ENCODE data around the gene LRRC31.

The LRRC31 gene

DNA sequence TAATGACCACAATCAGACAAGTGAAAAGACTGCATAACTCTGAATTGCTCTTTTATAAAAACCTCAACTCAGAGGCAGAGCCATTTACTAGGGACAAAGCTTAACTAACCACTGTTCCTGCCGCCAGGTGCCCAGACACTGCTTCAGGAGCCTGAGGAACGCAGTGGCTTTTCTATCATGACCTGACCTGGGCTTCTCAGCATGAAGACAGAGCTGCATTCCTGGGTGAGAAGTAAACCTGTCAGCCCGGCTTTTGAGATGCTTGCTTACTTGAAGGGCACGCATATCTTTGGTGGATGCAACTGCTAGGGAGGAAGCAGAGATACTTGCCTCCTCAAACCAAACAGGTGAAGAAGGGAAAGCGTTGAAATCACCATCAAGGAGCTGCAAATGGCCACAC is 7.9 kb downstream of the LRRC31 start:
- no peak for DNase-seq

DNA sequence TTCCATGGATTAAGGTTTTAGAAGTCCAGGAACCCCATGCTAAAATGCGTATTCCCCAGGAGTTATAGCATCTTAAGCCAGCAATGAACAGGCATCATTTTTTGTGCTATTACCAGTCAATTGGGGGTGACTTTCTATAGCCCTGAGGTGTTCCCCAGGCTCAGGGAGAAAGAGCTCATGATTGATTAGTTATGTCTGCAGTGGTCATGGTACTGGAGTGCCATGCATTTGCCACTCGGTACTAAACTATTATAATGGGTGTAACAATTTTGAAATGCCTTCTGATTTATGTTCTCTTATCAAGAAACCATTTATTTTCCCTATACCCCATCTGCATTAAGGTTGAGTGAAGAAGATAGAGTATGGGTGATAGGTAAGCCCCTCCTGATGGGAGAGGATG is 11.9 kb downstream of the LRRC31 start:
- DNase-seq, result no peak

DNA sequence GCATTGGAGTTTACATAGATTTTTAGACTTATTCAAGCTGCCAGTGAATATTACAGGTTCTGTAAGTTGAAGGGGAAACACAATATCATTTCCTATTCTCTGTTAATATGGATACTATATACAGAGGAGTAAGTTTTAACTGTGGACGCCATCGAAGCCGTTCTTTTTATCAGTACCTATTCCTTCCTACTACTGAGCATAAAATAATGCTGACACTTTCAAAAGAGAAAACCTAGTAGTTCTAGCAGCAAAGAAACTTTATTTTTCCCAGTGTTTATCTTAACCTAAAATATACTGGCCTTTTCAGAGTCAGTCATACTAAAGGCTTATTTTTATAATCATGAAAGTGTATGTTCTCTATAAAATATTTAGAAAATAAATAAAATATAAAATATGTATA is 14.2 kb downstream of the LRRC31 start:
- no peak for DNase-seq

DNA sequence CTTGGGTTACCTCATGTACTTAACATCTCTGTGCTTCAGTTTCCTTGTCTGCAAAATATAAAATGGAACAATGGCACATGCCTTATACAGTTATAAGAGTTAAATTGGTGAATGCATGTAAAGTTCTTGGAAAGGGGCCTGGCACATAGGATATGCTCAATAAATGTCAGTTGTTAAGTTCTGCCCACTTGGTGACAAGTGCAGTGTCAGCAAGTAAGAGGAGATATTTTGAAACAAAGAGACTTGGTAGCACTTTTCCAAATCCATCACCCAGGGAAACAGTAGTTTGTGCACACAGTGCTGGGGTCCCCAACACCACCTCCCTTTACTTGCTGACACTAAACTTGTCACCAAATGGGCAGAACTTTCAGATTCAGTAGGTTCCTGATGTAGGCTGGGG is 19.1 kb downstream of the LRRC31 start:
- DNase-seq, result no peak

DNA sequence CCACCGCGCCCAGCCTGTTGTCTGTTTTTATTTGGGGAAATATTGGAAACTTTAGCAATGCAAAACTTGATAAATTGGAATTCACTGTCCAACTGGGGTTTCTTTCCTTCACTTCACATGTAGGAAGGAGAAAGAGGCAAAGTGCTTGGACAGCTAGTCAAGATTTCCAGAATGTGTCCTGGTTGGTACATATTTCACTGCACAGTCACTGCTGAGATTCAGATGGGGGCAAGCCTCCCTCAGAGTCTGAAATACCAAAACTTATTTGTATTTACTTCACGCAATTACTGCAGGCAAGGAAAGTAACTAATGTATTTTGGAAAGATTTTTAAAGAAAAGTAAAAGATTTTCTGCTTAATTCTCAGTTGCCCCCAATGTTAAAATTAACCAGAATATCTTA is 21.0 kb downstream of the LRRC31 start:
- no peak for DNase-seq

DNA sequence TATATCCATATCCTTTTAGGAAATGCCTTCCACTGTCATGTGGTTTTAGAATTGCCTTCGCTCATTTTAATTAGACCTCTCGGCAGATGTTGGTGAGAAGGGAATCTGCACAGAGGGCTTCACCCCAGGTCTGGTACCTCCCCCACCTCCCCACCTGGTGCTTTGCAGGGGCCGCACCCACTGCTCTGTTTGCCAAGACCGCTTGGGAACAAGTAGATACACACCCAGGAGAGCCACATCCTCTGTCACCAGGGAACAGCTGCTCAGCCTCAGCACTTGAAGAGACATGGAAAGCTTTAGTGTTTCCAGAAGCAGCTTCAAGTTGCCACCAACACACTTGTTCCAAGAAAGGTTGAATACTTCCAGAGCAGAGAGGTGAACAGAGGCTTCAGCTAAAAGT is 21.8 kb downstream of the LRRC31 start:
- no peak for DNase-seq

DNA sequence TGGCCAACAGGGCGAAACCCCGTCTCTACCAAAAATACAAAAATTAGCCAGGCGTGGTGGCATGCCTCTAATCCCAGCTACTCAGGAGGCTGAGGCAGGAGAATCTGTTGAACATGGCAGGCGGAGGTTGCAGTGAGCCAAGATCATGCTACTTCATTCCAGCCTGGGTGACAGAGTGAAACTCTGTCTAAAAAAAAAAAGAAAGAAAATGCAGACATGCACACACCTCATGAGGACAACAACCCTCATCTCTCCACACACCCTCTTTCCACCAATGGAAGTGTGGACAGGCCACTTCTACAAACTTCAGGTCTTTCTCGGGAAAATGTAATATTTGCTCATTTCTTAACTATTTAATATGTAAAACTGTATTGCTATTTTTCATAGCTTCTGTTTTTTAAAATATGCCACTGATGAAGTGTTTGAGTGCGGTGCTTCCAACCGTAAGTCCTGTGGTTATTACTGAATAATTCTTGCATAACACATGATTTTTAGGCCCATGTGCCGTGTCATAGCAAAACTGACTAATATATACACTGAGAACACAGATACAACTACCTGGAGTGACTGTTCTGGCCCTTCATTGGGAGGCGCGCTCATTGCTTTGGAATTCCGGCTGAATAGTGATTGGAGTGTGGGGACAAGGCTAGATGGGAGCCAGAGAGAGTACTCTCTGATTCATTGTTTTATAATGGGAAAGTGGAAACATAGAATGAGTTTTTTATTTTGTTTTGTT is 23.1 kb downstream of the LRRC31 start:
- DNase-seq, result no peak

DNA sequence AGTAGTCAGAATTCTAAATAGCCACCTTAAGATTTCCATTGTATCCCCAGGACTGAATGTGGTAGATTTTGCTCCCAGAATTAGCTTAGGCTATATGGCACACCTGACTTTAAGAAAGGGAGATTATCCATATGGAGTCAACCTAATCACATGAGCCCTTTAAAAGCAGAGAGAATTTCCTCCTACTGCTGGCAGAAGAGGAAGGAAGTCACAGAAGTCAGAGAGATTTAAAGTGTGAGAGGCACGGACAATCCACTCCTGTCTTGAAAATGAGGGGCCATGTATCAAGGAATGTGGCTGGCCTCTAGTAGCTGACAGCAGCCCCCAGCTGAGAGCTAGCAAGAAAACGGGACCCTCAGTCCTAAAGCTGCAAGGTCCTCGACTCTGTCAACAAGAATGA is 26.8 kb downstream of the LRRC31 start:
- DNase-seq, result no peak

DNA sequence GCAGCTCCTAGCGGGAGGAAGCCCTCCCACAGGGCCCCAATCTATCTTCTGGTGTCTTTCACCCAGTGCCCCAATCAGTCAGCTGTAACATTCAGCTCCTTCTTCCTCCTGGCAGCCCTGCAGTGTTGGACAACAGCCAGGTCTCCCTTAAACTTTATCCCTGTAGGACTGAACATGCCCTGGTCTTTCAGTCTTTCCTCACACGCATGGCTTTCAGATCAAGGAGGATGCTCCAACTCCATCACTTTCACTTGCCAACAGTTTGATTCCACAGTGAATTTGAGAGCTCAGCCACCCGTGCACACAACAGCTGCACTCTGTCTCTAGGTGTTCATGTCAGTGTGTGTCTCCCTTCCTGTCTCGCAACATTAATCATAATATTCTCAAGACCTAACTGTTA is 28.6 kb downstream of the LRRC31 start:
- no peak for DNase-seq

DNA sequence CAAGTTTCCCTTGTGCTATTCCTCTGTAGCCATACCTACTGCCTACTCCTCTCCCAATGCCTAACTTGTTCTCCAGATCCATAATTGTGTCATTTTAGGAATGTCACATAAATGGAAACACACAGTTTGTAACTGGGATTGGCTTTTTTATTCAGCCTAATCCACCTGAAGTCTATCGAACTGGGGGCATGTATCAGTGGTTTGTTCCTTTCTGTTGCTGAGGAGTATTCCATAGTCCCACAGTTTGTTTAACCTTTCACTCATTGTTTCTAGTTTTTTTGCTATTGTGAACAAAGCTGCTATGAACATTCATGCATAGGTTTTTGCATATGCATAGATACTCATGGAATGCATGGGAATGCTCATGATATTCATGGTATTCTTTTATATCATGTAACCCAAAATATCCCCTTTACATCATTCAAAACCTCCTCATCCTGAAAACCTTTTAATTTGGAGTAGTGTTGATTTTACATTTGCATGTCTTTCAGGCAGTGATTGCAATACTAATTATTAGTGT is 31.2 kb downstream of the LRRC31 start:
- no peak for DNase-seq

DNA sequence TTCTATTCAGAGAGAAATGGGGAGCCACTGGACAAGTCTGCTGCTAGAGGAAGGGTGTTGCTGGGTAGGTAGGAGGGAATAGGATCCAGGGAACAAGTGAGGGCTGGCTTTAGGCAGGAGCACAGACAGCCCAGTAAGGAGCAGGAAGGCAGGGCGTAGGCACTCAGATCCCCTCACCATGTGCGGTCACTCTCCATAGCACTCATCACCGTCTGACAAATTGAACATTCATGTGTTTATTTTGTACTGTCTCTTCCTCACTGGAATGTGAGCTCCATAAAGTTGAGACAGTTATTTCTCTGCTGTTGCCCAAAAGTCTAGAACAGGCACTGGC is 32.8 kb downstream of the LRRC31 start:
- DNase-seq, result no peak

DNA sequence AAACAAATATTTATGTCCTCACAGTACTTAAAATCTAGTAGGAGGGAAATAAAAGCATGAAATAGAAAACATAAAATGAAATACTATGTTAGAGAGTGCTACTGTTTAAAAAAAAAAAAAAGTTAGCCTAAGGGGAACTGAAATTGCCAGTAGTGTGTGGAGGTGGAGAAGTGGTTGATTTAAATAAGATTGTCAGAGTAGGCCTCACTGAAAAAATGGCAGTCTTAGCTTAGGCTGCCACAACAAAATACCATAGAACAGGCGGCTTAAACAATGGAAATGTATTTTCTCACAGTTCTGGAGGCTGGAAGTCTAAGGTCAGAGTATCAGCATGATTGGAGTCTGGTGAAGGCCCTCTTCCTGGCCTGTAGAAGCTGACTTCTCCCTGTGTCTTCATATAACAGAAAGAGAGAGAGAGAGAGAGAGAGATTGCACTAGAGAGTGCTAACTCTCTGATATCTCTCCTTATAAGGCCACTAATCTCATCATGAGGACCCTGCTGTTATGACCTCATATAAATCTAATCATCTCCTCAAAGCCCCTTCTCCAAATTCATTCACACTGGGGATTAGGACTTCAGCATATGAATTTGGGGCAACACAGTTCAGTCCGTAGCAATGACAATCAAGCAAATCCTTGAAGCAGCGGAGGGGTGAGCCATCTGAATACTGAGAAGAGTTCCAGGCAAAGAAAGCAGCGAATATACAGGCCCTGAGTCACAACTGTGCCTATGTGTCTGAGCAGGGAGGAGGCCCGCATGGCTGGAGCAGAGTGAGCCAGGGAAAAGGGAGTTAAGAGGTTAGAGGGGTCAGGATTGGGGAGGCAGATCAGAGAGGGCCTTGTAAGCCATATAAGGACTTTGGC is 33.4 kb downstream of the LRRC31 start:
- DNase-seq, result no peak

DNA sequence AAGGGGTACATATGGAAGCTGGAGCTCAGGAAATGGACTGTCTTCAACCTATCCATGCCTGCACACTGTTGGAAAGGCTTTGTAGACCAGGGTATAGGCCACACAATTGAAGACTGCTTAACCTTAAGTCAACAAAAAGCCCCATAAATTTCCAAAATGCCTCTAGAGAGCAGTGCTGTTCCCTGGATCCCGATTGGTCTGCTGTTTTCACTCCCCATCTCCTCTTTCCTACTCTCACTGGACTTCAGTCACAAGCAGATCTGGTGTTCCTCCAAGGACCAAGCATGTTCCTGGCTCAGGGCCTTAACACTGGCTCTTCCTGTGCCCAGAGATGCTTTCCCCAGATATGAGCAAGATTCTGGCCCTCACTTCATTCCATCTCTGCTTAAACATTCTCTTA is 34.2 kb downstream of the LRRC31 start:
- no peak for DNase-seq

DNA sequence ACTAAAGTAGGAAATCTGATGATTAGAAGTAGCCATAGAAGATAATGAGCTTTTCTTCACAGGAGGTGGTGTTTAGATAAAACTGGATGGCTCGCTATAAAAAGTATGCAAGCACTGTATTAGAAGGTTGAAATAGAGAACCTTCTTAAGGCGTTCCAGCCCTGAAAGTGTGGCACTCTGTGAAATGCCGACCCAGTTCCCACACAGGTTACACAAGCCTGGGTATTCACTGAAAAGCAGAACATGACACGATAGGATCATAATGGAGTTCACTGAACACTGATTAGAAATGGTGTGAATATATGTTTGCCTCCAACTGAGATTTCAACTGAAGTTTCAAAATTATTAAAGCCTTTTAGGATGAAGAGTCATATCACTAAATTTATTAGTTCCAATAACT is 42.0 kb downstream of the LRRC31 start:
- no peak for DNase-seq

DNA sequence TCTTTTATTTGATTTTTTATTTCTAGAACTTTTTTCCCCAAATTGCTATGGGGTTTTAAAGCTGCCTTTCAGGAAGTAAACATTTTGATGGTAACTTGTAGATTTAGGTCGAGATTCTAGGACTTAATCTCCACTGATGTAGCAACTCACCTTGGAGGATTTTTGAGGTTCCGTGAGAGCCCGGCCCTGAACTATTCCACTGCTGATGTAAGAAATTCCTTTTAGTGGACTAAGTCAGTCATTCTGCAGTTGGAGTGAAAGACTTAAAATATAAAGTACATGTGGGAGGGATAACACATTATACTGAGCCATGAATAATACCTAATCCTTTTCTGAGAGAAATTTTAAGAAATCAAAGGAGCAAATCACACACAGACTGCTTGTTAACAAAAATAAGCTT is 44.4 kb downstream of the LRRC31 start:
- no peak for DNase-seq

DNA sequence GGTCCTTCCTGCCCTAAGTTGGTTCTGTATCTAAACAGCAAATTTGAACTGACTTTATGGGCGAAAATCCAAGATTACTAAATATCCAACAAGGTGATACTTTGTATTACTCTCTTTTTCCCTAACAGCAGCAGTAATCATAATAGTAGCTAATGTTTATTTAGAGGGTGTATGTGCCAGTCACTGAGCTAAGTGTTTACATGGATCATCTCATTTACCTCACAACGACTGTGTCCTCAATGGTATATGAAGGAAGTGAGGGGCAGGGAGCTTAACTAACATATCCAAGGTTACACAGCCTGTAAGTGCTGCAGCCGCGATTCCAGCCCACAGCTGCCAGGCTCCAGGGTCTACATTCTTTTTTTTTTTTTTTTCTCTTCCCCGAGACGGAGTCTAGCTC is 46.8 kb downstream of the LRRC31 start:
- no peak for DNase-seq

DNA sequence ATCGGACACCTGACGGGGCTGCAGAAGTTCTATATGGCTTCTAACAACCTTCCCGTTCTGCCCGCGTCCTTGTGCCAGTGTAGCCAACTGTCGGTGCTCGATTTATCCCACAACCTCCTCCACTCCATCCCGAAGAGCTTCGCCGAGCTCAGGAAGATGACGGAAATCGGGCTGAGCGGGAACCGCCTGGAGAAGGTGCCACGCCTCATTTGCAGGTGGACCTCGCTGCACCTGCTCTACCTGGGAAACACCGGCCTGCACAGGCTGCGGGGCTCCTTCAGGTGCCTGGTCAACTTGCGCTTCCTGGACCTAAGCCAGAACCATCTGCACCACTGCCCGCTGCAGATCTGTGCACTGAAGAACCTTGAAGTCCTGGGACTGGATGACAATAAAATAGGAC is 47.2 kb downstream of the LRRC31 start:
- DNase-seq, result no peak

DNA sequence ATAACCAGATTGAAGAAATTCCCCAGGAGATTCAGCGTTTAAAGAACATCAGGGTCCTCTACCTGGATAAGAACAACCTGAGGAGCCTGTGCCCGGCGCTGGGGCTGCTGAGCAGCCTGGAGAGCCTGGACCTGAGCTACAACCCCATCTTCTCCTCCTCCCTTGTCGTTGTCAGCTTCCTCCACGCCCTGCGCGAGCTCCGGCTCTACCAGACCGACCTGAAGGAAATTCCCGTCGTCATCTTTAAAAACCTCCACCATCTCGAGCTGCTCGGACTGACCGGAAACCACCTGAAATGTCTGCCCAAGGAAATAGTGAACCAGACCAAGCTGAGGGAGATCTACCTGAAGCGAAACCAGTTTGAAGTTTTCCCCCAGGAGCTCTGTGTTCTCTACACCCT is 47.6 kb downstream of the LRRC31 start:
- no peak for DNase-seq

DNA sequence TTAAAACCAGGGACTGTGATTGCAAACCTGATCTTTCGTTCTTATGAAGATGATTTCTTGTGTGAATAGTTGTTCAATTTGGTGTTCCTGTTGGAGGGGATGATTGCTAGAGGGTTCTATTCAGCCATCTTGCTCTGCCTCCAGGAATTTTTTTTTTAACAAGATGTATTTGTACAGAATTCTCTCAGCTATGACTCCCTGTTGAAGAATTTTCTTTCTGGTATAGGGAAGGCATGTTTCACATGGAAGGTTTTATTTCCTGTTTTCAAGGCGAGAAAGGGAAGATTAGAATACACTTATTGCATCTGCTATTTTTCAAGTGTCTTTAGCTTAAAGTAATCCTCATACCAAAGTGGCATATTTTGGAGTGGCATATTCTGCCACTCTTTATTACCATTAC is 51.4 kb downstream of the LRRC31 start:
- DNase-seq, result no peak

DNA sequence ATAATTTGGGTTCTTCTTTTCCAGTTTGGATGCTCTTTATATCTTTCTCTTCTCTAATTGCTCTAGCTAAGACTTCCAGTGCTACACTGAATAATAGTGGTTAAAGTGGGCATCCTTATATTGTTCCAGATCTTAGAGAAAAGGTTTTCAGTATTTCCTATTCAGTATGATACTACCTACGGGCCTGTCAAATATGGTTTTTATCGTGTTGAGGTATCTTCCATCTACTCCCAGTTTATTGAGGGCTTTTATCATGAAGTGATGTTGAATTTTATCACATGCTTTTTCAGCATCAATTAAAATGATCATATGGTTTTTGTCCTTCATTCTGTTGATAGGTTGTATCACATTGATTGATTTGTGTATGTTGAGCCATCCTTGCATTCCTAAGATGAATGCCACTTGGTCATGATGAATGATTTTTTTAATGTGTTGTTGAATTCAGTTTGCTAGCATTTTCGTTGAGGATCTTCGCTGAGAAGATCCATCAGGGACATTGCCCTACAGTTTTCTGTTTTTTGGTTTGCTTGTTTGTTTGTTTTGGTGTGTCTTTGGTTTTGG is 54.1 kb downstream of the LRRC31 start:
- no peak for DNase-seq

DNA sequence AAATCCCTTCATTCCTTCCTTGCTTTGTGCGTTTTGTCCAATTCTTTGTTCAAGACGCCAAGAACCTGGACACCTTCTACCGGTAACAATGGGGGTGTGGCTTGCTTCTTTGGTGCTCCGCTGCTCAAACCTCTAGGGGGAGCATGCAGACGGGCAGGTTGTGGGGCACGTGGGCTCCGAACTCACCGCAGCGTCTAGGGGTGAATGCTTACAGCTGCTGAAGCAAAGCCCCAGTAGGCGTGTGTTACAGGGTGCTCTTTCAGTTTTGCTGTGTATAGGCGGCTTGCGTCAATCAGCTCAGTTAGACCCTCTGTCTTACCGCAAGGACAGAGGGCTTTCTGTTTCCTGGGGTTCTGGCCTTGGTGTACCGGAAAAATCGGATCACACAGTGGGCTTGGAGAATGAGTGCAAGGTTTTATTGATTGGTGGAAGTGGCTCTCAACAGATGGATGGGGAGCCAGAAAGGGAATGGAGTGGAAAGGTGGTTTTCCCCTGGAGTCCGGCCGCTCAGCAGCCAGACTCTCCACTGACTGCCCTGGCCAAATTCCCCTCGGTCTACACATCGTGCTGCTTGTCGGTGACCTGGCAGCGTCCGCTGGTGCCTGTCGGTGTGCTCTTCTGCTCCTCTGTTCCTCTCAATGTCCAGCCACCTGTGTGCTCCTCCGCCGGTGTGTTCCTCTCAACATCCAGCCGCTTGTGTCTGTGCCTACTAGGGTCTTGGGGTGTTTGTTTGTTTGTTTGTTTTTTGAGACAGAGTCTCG is 55.8 kb downstream of the LRRC31 start:
- DNase-seq, result peak; percentile 89

DNA sequence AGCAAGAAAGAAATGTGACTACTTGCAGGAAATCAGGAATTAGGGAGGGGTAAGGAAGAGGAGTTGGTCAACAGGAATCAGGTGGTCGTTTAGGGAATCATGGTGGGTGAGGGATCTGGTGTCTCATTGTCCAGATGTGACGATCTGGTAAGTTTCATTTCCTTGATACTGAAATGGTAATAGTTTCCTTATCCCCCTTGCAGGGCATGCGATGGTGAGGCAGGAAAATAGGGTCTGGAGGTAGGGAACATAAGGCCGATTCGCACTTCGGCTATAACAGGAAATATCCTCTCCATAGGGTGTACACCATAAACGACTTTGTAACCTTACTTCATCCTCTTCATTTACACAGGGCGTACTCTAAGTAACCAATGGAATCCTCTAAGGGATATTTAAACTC is 56.5 kb downstream of the LRRC31 start:
- DNase-seq, result peak; percentile 19

Measured in hematopoietic multipotent progenitor cell treated with erythropoietin and hydrocortisone succinate and interleukin-3 and kit ligand, for 6 days (in vitro differentiated cells).